GM19455 (cell line): ENCODE data around the gene TRIM44.
"Not testable (repeated sequence)": the region's sequence is repeated elsewhere in the genome, so short reads cannot be mapped to it uniquely, and the experiment has no call there.

ENCODE experiments used
- ATAC-seq: cut with Tn5 transposase; IDR thresholded peaks from one replicate; pipeline ENCODE4 v1.9.1; 2021; ENCODE audit not compliant: unreplicated experiment

The TRIM44 gene

GRCh38 chr11:35714882-35715627 lies 52.5 kb downstream of the TRIM44 start:
- ATAC-seq = peak; percentile 70

- not testable (repeated sequence) for ATAC-seq
Measured at GRCh38 chr11:35715677-35716076, 53.1 kb downstream of the TRIM44 start.

- ATAC-seq = no peak
Measured at GRCh38 chr11:35717043-35717442, 54.5 kb downstream of the TRIM44 start.

GRCh38 chr11:35717520-35717919 lies 54.9 kb downstream of the TRIM44 start:
- no peak for ATAC-seq

- no peak for ATAC-seq
Measured at GRCh38 chr11:35721651-35722282, 59.2 kb downstream of the TRIM44 start.

GRCh38 chr11:35722641-35723040 lies 60.1 kb downstream of the TRIM44 start:
- no peak for ATAC-seq

- ATAC-seq = no peak
Measured at GRCh38 chr11:35723493-35723892, 60.9 kb downstream of the TRIM44 start.

- ATAC-seq = no peak
Measured at GRCh38 chr11:35723913-35724312, 61.3 kb downstream of the TRIM44 start.

GRCh38 chr11:35725885-35726284 lies 63.3 kb downstream of the TRIM44 start:
- ATAC-seq = no peak

- no peak for ATAC-seq
Measured at GRCh38 chr11:35727140-35727539, 64.6 kb downstream of the TRIM44 start.

GRCh38 chr11:35730254-35730653 lies 67.7 kb downstream of the TRIM44 start:
- no peak for ATAC-seq

- no peak for ATAC-seq
Measured at GRCh38 chr11:35734669-35735410, 72.3 kb downstream of the TRIM44 start.

GRCh38 chr11:35735411-35735810 lies 72.8 kb downstream of the TRIM44 start:
- ATAC-seq = no peak

- no peak for ATAC-seq
Measured at GRCh38 chr11:35735903-35736302, 73.3 kb downstream of the TRIM44 start.

- no peak for ATAC-seq
Measured at GRCh38 chr11:35736952-35737351, 74.4 kb downstream of the TRIM44 start.

- no peak for ATAC-seq
Measured at GRCh38 chr11:35740061-35740799, 77.7 kb downstream of the TRIM44 start.

GRCh38 chr11:35742707-35743454 lies 80.3 kb downstream of the TRIM44 start:
- ATAC-seq = no peak

GRCh38 chr11:35746356-35747153 lies 84.0 kb downstream of the TRIM44 start:
- ATAC-seq = no peak

GRCh38 chr11:35747668-35748067 lies 85.1 kb downstream of the TRIM44 start:
- no peak for ATAC-seq

- ATAC-seq = no peak
Measured at GRCh38 chr11:35748644-35749043, 86.1 kb downstream of the TRIM44 start.
